ENCODE data around the gene GPRC5D.

The GPRC5D gene

DNA sequence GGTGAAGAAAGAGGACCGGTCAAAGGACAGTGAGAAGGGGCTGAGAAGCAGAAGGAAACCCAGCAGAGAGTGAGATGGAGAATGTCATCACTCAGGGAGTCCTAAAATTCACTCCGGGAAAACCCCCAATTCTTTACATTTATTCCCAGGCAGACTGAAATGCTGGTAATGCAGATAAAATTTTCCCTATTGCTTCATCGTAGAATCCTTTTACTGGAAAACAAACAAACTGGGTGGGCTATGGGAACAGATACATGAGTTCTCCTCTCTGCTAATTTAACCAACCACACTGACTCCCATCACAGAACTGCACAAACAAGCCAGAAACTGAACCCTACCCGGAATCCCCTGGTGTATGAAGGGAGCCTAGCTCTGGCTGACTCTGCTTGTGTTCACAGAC lies 27.2 kb upstream of the GPRC5D start:
- DNase-seq = no peak

DNA sequence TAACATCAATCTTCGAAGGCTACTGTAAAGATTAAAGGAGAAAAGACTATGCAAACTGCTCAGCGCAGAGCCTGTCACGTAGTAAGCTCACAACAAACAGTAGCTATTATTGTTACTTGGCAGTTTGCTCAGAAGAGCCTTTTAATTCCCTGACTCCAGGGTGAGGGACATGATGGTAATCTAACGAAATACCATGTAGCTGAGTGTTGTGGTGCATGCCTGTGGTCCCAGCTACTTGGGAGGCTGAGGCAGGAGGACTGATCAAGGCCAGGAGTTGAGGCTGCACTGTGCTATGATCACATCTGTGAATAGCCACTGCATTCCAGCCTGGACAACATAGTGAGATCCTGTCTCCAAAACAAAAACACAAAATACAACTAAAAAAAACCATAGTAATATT lies 25.3 kb upstream of the GPRC5D start:
- DNase-seq = no peak

DNA sequence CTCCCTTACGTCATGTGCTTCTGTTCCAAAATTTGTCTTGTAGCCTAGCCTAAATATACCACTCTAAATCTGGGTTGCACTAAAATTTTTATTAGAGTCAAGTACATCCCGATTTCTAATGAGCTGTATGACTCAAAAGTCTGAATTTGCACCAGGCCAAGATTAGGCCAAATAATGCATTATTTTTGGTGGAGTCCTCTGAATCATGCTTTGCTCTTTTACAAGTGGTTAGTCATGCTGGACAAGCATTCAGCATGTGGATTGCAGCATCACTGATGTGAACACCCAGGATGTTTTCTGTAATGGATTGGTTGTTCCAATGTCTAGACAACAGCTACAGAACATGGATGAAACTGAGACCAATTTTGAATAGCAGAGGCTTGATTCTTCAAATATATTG lies 24.4 kb upstream of the GPRC5D start:
- no peak for DNase-seq

DNA sequence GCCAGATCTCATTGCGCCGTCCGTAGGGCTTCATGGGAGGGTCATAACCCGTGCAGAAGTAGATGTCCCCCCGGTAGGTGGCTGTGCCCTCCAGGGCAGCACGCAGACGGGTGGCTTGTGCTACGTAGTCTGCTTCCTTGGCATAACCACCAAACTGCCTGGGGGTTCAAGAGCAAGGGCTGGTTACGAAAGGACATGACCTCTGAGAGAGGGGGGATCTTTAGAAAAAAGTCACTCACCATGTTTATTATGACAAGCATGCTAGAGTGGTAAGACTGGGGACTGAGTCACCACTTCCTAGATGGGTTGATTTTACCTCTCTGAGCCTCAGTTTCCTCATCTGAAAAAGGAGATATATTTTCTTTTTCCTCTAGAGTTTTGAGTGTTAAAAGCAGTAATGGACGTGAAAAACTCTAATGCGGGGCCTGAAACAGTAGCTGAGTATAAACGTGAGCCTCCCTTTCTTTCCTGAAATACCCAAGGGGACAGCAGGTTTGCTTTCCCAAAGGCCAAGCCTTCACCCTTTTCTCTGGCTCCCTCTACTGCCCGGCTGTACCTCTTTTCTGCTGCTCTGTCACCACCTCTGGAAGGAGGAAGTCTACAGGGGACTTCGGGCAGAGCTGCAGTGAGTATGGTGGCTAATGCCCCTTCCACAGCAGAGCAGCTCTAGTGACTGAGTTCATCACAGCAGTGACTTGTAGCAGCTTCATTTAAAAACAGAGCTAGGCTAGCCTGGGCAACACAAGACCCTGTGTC lies 23.5 kb upstream of the GPRC5D start:
- no peak for DNase-seq

DNA sequence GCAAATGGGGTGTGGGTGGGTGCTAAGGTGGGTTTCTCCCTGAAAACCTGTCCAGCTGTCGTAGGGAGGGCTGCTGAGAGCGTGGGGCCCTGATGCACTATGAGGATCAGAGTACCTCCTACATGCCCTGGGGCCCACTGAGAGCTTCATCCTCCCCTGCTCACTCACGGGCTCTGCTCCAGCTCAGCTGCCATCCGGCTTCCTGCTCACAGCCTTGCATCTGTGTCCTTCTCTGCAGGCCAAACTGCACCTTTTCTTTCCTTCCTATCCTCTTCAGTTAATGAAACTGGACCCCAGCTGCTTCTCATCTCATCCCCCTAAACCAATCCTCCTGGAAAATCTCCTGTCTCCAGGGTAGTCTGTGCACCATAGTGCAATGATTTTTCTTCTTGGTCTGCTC lies 22.2 kb upstream of the GPRC5D start:
- DNase-seq = no peak

DNA sequence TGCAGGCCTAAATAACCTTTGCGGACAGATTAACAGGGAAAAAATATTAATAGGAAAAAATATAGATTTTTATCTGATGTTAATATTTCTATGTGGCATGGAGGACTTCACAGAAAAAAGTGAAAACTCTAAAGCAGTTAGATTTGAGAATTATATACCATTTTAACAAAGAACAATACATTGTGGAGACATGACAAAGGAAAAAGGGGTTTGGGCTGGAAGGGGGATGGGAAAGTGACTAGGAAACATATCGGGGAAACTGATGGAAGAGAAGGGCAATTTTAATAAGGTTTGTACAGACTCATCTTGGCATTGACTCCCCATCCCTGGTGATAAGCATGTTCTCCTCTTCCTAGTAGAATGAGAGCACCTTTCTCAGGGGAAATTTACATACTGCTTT lies 21.0 kb upstream of the GPRC5D start:
- no peak for DNase-seq

DNA sequence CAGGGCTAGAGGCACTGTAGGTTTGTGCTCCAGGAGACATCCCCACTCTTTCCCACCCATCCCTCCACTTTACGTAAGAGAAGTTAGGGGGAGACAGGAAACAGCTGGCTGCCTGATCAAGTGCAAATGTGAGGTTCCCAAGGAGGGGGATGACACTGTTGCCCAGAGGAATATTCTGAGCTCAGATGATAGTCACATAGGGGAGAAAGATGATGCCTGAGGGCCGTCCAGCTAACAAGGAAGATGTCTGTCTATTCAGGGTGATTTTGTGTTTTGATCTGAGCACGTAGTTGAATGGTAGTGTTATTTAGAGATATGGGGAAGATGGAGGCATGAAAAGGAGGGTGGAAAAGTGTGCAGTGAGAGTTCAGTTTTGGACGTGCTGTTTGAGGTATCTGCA lies 13.9 kb upstream of the GPRC5D start:
- no peak for DNase-seq

DNA sequence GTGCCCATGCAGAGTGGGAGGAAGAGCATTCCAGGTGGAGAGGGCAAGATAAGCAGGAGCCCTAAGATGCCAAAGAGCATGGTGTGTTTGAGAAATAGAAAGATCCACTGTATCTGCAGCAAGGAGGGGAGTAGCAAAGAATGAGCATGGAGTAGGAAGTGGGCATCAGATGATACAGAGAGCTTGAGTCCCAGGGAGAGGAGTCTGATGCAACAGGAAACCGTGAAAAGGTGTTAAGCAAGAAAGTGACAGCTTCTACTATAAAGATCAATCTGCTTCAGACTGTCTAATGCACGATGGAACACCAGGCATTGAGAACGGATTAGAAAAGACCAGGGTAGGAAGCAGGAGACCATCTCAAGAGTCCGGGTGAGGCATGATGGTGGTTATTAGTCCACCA lies 12.3 kb upstream of the GPRC5D start:
- DNase-seq = no peak

DNA sequence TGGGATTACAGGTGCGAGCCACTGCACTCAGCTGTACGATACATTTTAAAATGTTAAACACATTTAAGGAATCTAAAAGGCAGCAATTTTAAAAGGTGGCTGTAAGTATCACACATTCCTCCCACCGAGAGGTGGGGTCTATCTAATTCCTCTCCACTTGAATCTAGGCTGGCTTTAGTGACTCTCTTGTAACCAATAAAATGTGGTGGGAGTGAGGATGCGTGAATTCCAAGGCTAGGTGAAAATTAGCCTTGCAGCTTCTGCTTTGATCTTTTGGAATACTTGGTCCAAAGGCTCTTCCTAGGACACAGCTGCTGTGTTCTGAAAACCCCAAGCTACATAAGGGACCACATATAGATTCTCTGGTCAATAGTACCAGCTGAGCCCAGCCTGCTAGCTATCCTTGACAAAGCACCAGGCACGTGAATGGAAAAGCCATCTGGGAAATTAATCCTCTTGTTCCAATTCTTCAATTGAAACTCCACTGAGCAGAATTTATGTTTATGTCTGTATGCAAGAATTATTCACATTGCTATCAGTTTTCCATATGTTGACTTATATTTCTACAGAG lies 8.8 kb upstream of the GPRC5D start:
- no peak for DNase-seq

DNA sequence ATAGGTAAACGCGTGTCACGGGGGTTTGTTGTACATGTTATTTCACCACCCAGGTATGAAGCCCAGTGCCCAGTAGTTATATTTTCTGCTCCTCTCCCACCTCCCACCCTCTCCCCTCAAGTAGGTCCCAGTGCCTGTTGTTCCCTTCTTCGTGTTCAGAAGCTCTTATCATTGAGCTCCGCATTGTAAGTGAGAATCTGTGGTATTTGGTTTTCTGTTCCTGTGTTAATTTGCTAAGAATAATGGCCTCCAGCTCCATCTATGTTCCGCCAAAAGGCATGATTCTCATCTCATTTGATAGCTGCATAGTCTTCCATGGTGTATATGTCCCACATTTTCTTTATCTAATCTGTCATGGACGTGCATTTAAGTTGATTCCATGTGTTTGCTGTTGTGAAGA lies 6.9 kb upstream of the GPRC5D start:
- DNase-seq = no peak

DNA sequence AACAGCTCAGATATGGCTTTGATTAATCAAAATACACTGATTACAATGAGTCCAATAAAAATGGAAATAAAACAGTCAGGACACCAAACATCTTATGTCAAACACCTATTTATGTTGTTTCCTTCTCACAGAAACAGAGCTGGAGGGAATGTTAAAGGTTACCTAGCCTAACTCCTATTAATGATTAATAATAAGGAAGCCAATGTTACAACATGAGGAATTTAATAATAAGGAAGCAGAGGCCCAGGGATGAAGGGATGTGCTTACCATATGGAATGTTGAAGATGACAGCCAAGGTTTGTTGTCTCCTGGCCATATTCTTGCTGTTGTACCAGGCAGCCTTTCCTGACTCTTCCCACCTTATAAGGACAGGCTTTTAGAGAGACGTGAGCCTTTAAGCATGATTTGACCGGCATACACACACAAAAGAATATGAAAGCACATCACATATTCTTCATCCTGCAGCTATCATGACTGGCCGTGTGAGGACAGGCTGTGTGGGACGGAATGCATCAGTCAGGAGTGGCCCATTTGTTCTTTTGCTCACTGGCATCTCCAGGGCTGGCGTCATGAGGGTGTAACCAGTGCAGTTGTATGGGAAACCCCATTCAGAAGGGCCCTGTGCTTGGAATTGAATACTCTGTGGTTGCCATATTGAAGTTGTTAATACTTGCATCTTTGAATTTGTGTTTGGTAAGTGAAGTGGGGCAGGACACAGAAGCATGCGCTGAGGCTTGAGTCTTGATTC lies 3.1 kb upstream of the GPRC5D start:
- DNase-seq = no peak

DNA sequence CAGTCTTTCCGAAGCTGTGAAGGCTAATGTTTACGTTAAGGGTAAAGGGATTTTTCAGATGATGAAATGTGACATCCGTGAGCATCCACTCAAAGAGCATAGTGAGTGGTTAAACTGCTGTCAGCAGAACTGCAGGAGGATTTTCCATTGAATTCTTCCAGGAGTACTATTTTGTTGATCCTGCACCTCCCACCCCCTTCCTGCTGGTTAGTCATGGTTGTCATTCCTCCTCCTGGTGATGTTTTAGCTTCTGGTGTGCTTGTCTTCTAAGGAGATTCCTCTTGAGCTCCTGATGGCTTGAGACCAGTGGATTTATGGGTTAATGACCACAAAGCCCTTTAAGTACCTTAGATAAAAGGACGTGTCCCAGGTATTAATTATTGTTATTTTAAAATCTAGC lies 2.4 kb upstream of the GPRC5D start:
- no peak for DNase-seq

DNA sequence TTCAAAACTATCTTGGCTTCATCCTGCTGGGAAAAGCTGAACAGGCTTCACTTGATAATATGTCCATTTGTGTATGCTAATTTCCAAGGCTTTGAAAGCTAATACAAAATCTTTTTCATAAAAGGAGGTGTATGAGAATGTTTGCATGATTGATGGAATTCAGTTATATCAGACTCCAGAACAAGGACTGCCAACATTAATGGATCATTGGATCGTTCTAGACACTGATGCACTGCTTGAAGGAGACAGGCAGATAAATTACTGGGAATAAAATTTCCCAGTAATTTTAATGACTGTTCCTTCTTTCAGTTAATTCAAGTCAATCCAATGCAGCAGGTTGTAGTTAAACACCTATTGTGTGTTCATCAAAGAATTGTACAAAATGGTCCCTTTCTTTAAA lies 466 bp downstream of the GPRC5D start:
- no peak for DNase-seq

DNA sequence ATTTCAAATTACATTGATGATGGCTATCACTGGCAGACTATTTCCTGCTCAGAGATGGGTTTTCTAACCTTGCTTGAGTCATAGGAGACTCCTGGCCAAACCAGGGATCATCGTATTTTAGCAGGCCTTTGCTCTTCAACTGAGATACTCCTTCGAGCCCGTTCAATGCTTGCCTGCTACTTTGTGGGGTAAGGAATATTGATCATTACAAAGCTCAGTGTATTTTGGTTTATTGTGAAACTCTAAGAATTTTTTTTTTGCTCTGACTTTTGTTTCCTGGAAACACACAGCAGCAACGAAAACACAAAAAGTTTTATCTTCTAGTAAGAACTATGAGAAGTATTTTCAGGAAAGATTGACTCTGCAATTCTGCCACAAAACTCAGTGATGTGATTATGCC lies 4.1 kb downstream of the GPRC5D start:
- no peak for DNase-seq

DNA sequence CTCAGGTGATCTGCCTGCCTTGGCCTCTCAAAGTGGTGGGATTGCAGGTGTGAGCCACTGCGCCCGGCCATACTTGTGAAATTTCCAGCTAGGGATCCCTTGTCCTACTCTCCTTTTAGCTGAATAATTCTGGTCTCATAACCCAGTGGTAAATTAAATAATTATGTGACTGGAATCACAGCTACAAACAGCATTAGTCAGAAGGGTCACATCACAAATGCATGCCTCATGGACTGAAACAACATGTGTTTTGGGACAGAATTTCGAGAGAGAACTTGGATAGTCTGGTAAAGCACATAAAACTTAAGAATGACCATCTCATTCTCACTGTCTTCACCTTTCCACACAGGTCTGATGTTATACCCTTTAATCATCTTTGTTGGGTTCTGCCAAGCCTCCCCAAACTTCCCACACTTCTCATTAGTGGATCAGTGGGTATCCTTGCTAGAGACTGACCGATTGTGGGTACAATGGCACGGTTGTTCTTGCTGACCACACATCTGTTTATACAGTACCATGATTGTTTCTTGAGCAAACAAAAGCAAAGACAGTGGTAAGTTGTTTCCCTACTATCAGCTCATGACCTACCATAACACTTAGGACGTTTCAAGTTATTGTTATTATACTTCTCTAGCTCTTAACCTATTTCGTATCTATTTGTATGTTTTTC lies 5.1 kb downstream of the GPRC5D start:
- DNase-seq = no peak

DNA sequence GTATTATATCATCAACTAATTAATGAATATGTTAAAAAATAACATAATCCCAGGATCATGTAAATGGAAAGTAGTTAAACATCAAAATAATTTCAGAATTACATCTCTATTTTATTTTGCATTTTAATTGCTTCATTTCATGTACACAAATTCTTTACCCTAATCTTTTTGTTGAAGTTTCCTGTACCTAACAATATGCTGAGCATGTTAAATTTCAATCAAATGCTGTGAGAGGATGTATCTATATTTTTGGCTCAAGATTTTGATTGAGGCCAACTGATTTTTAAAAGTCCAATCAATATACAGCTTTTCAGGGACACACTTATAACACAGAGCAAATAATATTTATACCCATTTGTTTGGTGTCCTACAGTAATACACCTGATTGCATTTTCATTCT lies 6.4 kb downstream of the GPRC5D start:
- no peak for DNase-seq

DNA sequence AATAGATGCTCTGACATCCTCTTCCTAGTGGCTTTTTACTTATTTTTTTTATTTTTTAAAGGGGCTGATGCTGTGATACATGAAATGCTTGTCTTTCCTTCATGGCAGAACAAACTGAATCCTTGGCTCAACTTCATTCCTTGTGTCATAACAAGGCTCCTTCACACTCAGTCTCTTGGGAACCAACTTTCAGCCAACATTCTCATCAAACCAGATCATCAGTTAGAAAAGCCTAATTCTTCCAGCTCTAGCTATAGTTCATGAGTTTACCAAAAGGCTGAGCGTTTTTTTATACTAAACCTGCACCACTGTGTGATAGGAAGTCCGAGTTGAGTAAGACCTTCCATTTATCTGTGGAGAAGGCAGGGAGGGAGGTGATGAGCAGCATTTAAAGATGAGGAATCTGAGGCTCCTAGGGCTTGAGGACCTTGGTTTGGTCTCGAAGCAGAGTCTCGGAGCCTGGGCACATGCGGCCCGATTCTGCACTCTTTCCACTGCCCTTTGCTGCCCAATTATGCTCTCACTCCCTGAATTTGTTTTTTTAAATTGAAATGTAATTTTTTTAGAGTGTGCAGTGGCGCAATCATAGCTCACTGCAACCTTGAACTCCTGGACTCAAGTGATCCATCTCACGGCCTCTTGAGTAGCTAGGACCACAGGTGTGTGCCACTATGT lies 8.2 kb downstream of the GPRC5D start:
- no peak for DNase-seq

DNA sequence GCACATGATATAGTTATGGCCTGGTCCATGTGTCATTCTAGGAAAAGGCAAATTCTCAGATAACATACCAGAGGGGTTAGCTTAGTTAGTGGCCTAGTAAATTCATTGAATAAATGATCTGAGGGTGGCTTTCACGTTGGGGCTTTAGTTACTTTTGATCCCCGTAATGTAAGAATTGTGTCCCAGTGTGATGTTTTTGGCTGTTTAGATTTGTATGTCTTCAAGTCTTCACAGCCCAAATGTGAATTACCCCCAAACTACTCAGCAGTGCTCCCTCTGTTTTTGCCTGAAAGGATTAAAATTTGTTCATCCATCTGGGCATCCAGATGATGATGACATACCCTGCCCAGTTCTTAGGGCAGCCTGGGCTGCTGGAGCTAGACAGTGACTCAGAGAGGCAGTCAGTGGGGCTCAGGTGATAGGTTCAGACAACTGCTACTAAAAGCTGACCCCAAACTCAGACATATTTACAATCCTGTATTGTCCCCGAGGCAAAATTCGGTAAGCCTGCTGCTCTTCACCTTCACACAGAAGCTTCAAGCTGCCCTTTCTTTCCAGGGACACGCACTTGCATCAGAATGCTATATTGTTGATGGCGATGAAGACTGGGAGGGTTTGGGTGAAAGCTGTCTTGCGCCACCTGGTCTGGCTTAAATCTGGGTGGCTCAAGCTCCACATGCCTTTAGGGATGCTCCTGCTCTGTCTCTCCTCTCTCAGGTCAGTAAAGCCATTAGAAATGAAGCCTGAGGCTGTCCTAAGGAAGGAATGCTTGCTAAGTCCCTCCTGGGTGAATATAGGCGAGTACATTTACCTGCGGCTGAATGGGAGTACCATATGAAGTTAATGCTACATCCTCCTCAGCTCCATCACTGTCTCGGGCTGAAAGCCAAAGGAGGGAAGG lies 10.3 kb downstream of the GPRC5D start:
- no peak for DNase-seq

DNA sequence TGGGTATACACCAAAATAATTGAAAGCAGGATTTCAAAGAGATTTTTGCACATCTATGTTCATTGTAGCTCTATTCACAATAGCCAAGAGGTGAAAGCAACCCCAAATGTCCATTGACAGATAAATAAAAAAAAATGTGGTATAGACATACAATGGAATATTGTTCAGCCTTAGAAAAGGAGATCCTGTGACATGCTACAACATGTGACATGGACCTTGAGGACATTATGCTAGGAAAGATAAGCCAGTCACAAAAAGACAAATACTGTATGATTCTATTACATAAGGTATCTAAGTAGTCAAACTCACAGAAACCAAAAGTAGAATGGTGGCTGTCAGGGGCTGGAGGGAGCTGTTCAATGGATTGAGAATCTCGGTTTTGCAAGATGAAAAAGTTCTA lies 12.1 kb downstream of the GPRC5D start:
- DNase-seq = no peak

DNA sequence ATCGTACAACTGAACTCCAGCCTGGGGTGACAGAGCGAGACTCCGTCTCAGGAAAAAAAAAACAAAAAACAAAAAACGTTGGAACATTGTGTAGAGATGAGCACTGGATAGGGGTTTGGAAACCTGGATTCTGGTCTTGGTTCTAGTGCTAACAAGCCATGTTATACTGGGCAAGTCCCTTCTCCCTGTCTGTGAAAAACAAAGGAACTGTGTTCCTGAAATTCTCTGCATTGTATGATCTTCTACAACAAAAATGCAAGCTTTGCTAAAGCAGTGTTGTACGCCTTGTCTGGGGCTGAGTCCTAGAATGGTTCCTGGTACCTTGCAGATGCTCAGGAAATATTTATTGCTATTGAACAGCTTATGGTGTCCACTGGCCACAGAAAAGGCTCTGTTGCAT lies 13.4 kb downstream of the GPRC5D start:
- DNase-seq = no peak

DNA sequence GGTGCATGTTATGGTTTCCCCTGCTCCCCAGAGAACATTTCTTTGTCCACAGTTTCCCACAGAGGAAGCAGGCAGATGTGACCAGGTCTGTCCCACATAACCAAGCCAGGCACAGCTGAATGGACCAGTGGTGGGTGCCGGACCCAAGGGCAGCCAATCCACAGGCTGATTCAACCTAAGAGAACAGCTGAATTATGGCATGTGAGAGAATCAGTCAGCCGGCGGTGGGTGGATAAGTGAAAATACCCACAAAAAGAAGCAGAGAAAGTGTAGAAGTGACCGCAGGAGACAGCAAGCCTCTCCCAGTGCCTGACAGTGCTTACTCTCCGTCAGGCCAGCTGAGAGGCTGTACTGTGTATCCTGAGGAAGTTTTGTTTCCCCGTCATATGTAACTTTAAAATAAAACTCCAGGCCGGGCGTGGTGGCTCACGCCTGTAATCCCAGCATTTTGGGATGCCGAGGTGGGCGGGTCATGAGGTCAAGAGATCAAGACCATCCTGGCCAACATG lies 14.9 kb downstream of the GPRC5D start:
- DNase-seq = no peak

DNA sequence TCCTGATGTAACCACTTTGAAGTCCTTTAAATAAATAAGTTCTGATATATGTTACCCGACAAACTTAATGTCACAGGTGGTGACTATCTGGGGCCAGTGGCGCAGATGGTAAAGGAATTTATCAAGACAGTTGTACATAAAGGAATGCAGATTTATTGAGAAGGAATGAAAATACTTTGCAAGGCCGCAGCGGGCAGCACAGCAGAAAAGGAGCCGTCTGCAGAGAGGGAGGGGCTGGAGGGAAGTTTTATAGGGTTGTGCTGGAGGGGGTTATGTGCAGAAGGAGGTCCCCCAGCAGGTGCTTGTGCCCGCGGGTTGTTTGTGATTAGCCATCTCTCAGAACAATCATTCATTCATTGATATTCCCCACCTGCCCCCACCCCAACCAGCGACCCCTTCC lies 17.4 kb downstream of the GPRC5D start:
- no peak for DNase-seq

Data from NCI-H2107 (cell line).